DND-41 (cell line): ENCODE measurements around the gene FUBP3.

Source experiments
- ATAC-seq: fragments of 200-7000 bp; cut with Tn5 transposase; 3 replicates; pipeline ENCODE4 v1.9.1; 2021; ENCODE audit warnings: low read depth; ENCODE audit not compliant: insufficient read depth
- DNase-seq: peaks from one replicate; pipeline ENCODE4 v3.0.0-alpha.2; 2020
- H2AFZ ChIP-seq: 2 replicates; pipeline ENCODE4 v1.6.0; 2012; ENCODE audit warnings: low read depth, low read length
- H3K27ac ChIP-seq: 2 replicates; pipeline ENCODE4 v1.5.1; 2012; ENCODE audit warnings: low read length, inconsistent platforms
- H3K27me3 ChIP-seq: fragments of 200-600 bp; sonication (generic); 2 replicates; pipeline ENCODE4 v1.6.0; 2012; ENCODE audit warnings: low read length, mild to moderate bottlenecking, inconsistent platforms; ENCODE audit not compliant: insufficient read depth, poor library complexity
- H3K36me3 ChIP-seq: 2 replicates; pipeline ENCODE4 v1.5.1; 2012; ENCODE audit warnings: low read length, inconsistent platforms; ENCODE audit not compliant: insufficient read depth
- H3K4me1 ChIP-seq: 2 replicates; pipeline ENCODE4 v1.5.1; 2012; ENCODE audit warnings: mild to moderate bottlenecking, low read length; ENCODE audit not compliant: insufficient read depth
- H3K4me2 ChIP-seq: 2 replicates; pipeline ENCODE4 v1.6.0; 2012; ENCODE audit warnings: mild to moderate bottlenecking, moderate library complexity, low read length, inconsistent platforms; ENCODE audit not compliant: insufficient read depth
- H3K4me3 ChIP-seq, 2 experiments: fragments of 200-600 bp in 1 of 2; shearing (Covaris generic) in 1 of 2; 2 replicates each; pipeline ENCODE4 v1.5.1; 2012 to 2016; ENCODE audit warnings: inconsistent platforms in 2 of 2, low read length in 2 of 2, mild to moderate bottlenecking in 2 of 2, low read depth in 1 of 2, moderate library complexity in 1 of 2
- H3K79me2 ChIP-seq: 2 replicates; pipeline ENCODE4 v1.6.0; 2012; ENCODE audit warnings: low read length, inconsistent platforms; ENCODE audit not compliant: insufficient read depth
- H3K9ac ChIP-seq: 2 replicates; pipeline ENCODE4 v1.6.0; 2012; ENCODE audit warnings: low read depth, mild to moderate bottlenecking, inconsistent platforms, low read length, moderate library complexity
- H3K9me3 ChIP-seq: 2 replicates; pipeline ENCODE4 v1.5.1; 2012; ENCODE audit warnings: low read length, moderate library complexity, mild to moderate bottlenecking, inconsistent platforms; ENCODE audit not compliant: insufficient read depth, severe bottlenecking
- H4K20me1 ChIP-seq: 2 replicates; pipeline ENCODE4 v1.6.0; 2012; ENCODE audit warnings: low read length; ENCODE audit not compliant: insufficient read depth
- EZH2 ChIP-seq: IDR thresholded peaks from 3 replicates; pipeline ENCODE4 v1.6.1; 2012; ENCODE audit warnings: borderline replicate concordance, low read depth, mild to moderate bottlenecking, moderate library complexity, low read length, inconsistent platforms; ENCODE audit not compliant: severe bottlenecking
- TF ChIP-seq, protein P1 (sequence below): IDR thresholded peaks from 2 replicates; pipeline ENCODE4 v1.5.1; 2012; ENCODE audit warnings: borderline replicate concordance, low read length, moderate library complexity, mild to moderate bottlenecking; ENCODE audit not compliant: poor library complexity, severe bottlenecking; ENCODE audit errors: extremely low read depth

The FUBP3 gene

GRCh38 chr9:130630506-130631330 lies 51.3 kb downstream of the FUBP3 start:
- H3K4me2 ChIP-seq, result no peak overlapping the region
- DNase-seq (no peak), ATAC-seq (no peak)
- no peaks in the 10 kb centered on the region for H3K27me3 ChIP-seq
- H3K9ac ChIP-seq, result no peak overlapping the region
- TF ChIP-seq EZH2, result no peak
- TF ChIP-seq, protein P1, sequence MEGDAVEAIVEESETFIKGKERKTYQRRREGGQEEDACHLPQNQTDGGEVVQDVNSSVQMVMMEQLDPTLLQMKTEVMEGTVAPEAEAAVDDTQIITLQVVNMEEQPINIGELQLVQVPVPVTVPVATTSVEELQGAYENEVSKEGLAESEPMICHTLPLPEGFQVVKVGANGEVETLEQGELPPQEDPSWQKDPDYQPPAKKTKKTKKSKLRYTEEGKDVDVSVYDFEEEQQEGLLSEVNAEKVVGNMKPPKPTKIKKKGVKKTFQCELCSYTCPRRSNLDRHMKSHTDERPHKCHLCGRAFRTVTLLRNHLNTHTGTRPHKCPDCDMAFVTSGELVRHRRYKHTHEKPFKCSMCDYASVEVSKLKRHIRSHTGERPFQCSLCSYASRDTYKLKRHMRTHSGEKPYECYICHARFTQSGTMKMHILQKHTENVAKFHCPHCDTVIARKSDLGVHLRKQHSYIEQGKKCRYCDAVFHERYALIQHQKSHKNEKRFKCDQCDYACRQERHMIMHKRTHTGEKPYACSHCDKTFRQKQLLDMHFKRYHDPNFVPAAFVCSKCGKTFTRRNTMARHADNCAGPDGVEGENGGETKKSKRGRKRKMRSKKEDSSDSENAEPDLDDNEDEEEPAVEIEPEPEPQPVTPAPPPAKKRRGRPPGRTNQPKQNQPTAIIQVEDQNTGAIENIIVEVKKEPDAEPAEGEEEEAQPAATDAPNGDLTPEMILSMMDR, result no peak
- no peaks in the 10 kb centered on the region for H3K79me2 ChIP-seq
- no peaks in the 10 kb centered on the region for H4K20me1 ChIP-seq
- H2AFZ ChIP-seq, result no peak overlapping the region
- H3K9me3 ChIP-seq, result no peaks in the 10 kb centered on the region
- H3K27ac ChIP-seq, result no peak overlapping the region
- no peak overlapping the region for H3K4me3 ChIP-seq
- H3K4me1 ChIP-seq, result no peaks in the 10 kb centered on the region
- H3K36me3 ChIP-seq, result peaks cover 95% of the 10 kb centered on the region

GRCh38 chr9:130631331-130632080 lies 52.1 kb downstream of the FUBP3 start:
- TF ChIP-seq EZH2, result no peak
- TF ChIP-seq, protein P1, result no peak
- Histone ChIP-seq H3K4me1 (no peaks in the 10 kb centered on the region), H3K79me2 (no peaks in the 10 kb centered on the region), H3K27ac (no peak overlapping the region), H3K4me2 (no peak overlapping the region), H3K4me3 (no peak overlapping the region), H3K27me3 (no peaks in the 10 kb centered on the region), H2AFZ (no peak overlapping the region), H3K36me3 (peaks cover 95% of the 10 kb centered on the region), H3K9me3 (no peaks in the 10 kb centered on the region), H3K9ac (no peak overlapping the region), H4K20me1 (no peaks in the 10 kb centered on the region)
- no peak for DNase-seq
- no peak for ATAC-seq

DNA sequence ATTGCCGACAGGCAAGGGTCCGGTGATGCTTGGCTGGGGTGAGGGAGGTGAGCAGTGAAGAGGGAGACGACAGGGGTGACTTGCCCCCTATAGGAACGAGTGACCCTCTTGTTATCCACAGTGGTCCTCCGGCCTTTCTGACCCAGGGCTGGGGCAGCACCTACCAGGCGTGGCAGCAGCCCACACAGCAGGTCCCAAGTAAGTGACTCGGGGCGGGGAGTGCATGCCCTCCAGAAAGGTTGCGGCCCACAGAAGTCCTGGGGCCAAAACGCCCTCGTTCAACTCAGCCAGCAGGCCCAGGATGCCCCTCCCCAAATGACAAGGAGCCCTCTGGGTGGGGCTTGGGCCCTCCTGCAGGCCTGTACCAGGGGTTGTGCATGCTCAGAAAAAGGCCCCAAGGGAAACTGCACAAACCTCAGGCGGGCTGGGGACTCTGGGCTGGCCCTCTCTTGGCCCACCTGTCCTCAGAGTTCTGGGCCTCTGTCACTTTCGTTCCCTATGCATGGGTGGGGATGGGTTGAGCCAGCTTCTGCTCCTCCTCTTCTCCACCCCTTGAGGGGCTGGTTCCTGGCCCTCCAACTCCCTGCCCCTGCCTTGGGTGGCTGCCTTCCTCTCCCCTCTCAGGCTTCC lies 52.8 kb downstream of the FUBP3 start:
- no peak overlapping the region for H3K9ac ChIP-seq
- no peaks in the 10 kb centered on the region for H3K4me1 ChIP-seq
- no peaks in the 10 kb centered on the region for H3K27me3 ChIP-seq
- no peak overlapping the region for H3K27ac ChIP-seq
- H3K9me3 ChIP-seq, result no peaks in the 10 kb centered on the region
- H3K4me2 ChIP-seq, result no peak overlapping the region
- no peaks in the 10 kb centered on the region for H4K20me1 ChIP-seq
- peaks cover 94% of the 10 kb centered on the region for H3K36me3 ChIP-seq
- H3K4me3 ChIP-seq, result no peak overlapping the region
- DNase-seq (no peak), ATAC-seq (no peak)
- no peak overlapping the region for H2AFZ ChIP-seq
- no peaks in the 10 kb centered on the region for H3K79me2 ChIP-seq
- TF ChIP-seq EZH2, result no peak
